PC-3 (cell line): Measurements from ENCODE around the gene CNDP1. TPM values are rescaled to one million over a fixed set of nuclear protein-coding genes. Genes with fewer than 3 reads are reported as not detected.

Source experiments
- ATAC-seq: fragments of 200-7000 bp; cut with Tn5 transposase; 2 replicates; pipeline ENCODE4 v1.9.1; 2020; ENCODE audit warnings: mild to moderate bottlenecking, moderate library complexity
- BruUV-seq: library from RNA; stranded (reverse); fragments of 400-500 nt; replicated peaks from 2 replicates; lab custom pipeline; 2021; lab: Mats Ljungman, UMichigan
- CTCF ChIA-PET: fragments of 300-600 bp; sonication (Branson Sonifier 250); formaldehyde crosslinking; loops from one replicate; lab custom pipeline; 2022; ENCODE audit warnings: antibody characterized with exemption; lab: Charles Lee
- POLR2A ChIA-PET: fragments of 300-600 bp; sonication (Branson Sonifier 250); formaldehyde crosslinking; loops from one replicate; lab custom pipeline; 2022; ENCODE audit warnings: antibody characterized with exemption; ENCODE audit not compliant: unreplicated experiment; lab: Charles Lee
- DNase-seq: peaks from one replicate; pipeline ENCODE4 v3.0.0-alpha.2; 2015
- H2AFZ ChIP-seq: fragments of 300-600 bp; sonication (generic); 2 replicates; pipeline ENCODE4 v1.6.0; 2016; ENCODE audit warnings: antibody characterized with exemption, low read length
- H3F3A ChIP-seq: fragments of 300-600 bp; sonication (generic); one replicate; pipeline ENCODE4 v1.6.0; 2017; ENCODE audit warnings: antibody characterized with exemption, low read length, control low read depth, mild to moderate bottlenecking; ENCODE audit not compliant: unreplicated experiment
- H3K27ac ChIP-seq: fragments of 300-600 bp; sonication (generic); 2 replicates; pipeline ENCODE4 v1.5.1; 2016; ENCODE audit warnings: mild to moderate bottlenecking, low read length
- H3K27me3 ChIP-seq: fragments of 300-600 bp; sonication (generic); 2 replicates; pipeline ENCODE4 v1.6.1; 2016; ENCODE audit warnings: low read length, mixed read lengths
- H3K36me3 ChIP-seq: fragments of 300-600 bp; sonication (generic); 2 replicates; pipeline ENCODE4 v1.6.1; 2016; ENCODE audit warnings: low read depth, mixed run types, low read length, mixed read lengths
- H3K4me1 ChIP-seq: fragments of 300-600 bp; sonication (generic); 2 replicates; pipeline ENCODE4 v1.5.1; 2016; ENCODE audit warnings: low read length; ENCODE audit not compliant: insufficient read depth
- H3K4me2 ChIP-seq: fragments of 300-600 bp; sonication (generic); 2 replicates; pipeline ENCODE4 v1.6.0; 2016; ENCODE audit warnings: low read length
- H3K4me3 ChIP-seq: fragments of 300-600 bp; sonication (generic); 2 replicates; pipeline ENCODE4 v1.5.1; 2016; ENCODE audit warnings: mild to moderate bottlenecking, low read length, mixed read lengths
- H3K79me2 ChIP-seq: fragments of 300-600 bp; sonication (generic); 2 replicates; pipeline ENCODE4 v1.6.1; 2017; ENCODE audit warnings: low read length, mixed read lengths
- H3K9ac ChIP-seq: fragments of 300-600 bp; sonication (generic); 2 replicates; pipeline ENCODE4 v1.6.0; 2016; ENCODE audit warnings: mild to moderate bottlenecking, low read length
- H3K9me2 ChIP-seq: fragments of 300-600 bp; sonication (generic); replicated peaks from 2 replicates; pipeline ENCODE4 v1.6.1; 2016; ENCODE audit warnings: mixed run types, low read length, mixed read lengths
- H3K9me3 ChIP-seq: fragments of 300-600 bp; sonication (generic); 2 replicates; pipeline ENCODE4 v1.6.1; 2016; ENCODE audit warnings: low read length, mixed read lengths
- H4K20me1 ChIP-seq: fragments of 300-600 bp; sonication (generic); 2 replicates; pipeline ENCODE4 v1.6.1; 2016; ENCODE audit warnings: low read length, mixed read lengths
- EZH2 ChIP-seq: fragments of 300-600 bp; sonication (generic); IDR thresholded peaks from one replicate; pipeline ENCODE4 v1.6.1; 2017; ENCODE audit warnings: antibody characterized with exemption, mild to moderate bottlenecking, low read length; ENCODE audit not compliant: unreplicated experiment
- EZH2phosphoT487 ChIP-seq: fragments of 300-600 bp; sonication (generic); IDR thresholded peaks from 2 replicates; pipeline ENCODE4 v1.6.1; 2018; ENCODE audit warnings: mild to moderate bottlenecking, antibody characterized with exemption, low read length, borderline replicate concordance
- intact Hi-C: fragments of 100-400 bp; cut with micrococcal nuclease; formaldehyde crosslinking; loops from 2 replicates; pipeline ENCODE4 v1.9.0; 2023
- total RNA-seq: library from RNA; depleted of rRNA; stranded (reverse); fragments of >200 nt; gene quantifications from 2 replicates; pipeline ENCODE4 v1.2.3, GENCODE V29; 2014
- TF ChIP-seq, protein P1 (sequence below): fragments of 300-600 bp; sonication (generic); conservative IDR thresholded peaks from 2 replicates; pipeline ENCODE4 v1.5.1; 2017; ENCODE audit warnings: antibody characterized with exemption, low read depth, mild to moderate bottlenecking, low read length

CNDP1 gene
- total RNA-seq, 1 experiment from 2014 or later, result not detected

- intact Hi-C loops, result no loop called here
- 0 out of 2 replicates have a peak, but pooled peaks cover 8% of the 10 kb centered on the region for H3K9me3 ChIP-seq
Measured at GRCh38 chr18:74528913-74529312, 5.4 kb upstream of the CNDP1 start.

DNA sequence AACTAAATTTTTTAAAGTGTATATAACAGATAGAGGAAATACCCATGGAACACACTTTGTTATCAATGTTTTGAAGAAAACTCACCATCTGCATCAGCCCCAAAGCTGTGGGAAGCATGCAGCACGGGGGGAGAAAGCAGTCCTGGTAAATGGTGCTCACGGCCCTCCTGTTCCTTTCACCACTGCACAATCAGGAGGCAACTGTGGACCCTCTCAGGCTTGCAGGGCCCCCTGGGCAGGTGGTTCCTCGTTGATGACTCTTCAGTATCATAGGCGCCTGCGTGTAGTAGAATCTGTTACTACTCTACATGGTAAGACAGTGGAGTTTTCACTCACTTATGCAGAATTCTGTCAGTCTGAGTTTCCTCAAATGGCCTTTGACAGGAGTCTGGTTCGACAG lies 4.9 kb upstream of the CNDP1 start:
- Histone ChIP-seq H3K4me1 (no peaks in the 10 kb centered on the region), H3K9ac (no peak overlapping the region), H3K27ac (no peak overlapping the region), H3K4me3 (no peak overlapping the region), H2AFZ (no peak overlapping the region), H4K20me1 (no peaks in the 10 kb centered on the region), H3K36me3 (no peaks in the 10 kb centered on the region), H3K9me3 (0 out of 2 replicates have a peak, but pooled peaks cover 8% of the 10 kb centered on the region), H3K79me2 (no peaks in the 10 kb centered on the region), H3K4me2 (no peak overlapping the region), H3K27me3 (peaks cover 20% of the 10 kb centered on the region), H3K9me2 (no peaks in the 10 kb centered on the region), H3F3A (no peaks in the 10 kb centered on the region)
- BruUV-seq, result no TSS peak
- no peak for TF ChIP-seq EZH2
- TF ChIP-seq EZH2phosphoT487, result no peak
- TF ChIP-seq, protein P1, sequence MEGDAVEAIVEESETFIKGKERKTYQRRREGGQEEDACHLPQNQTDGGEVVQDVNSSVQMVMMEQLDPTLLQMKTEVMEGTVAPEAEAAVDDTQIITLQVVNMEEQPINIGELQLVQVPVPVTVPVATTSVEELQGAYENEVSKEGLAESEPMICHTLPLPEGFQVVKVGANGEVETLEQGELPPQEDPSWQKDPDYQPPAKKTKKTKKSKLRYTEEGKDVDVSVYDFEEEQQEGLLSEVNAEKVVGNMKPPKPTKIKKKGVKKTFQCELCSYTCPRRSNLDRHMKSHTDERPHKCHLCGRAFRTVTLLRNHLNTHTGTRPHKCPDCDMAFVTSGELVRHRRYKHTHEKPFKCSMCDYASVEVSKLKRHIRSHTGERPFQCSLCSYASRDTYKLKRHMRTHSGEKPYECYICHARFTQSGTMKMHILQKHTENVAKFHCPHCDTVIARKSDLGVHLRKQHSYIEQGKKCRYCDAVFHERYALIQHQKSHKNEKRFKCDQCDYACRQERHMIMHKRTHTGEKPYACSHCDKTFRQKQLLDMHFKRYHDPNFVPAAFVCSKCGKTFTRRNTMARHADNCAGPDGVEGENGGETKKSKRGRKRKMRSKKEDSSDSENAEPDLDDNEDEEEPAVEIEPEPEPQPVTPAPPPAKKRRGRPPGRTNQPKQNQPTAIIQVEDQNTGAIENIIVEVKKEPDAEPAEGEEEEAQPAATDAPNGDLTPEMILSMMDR, result no peak
- no peak for ATAC-seq
- DNase-seq, result no peak
- ChIA-PET CTCF (no interaction called here), POLR2A (no interaction called here)
- intact Hi-C loops, result no loop called here

More at GRCh38 chr18:74528913-74529312, 5.4 kb upstream of the CNDP1 start:
- BruUV-seq, result no TSS peak
- Histone ChIP-seq H3K9ac (no peak overlapping the region), H3K9me2 (no peaks in the 10 kb centered on the region), H3F3A (no peaks in the 10 kb centered on the region), H4K20me1 (no peaks in the 10 kb centered on the region), H2AFZ (no peak overlapping the region), H3K4me2 (no peak overlapping the region), H3K36me3 (no peaks in the 10 kb centered on the region), H3K79me2 (no peaks in the 10 kb centered on the region), H3K4me1 (no peaks in the 10 kb centered on the region), H3K27me3 (peaks cover 16% of the 10 kb centered on the region), H3K27ac (no peak overlapping the region), H3K4me3 (no peak overlapping the region)
- ATAC-seq (no peak), DNase-seq (no peak)
- TF ChIP-seq, protein P1, result no peak
- TF ChIP-seq EZH2phosphoT487 (no peak), EZH2 (no peak)
- ChIA-PET POLR2A (no interaction called here), CTCF (no interaction called here)

- BruUV-seq, result no TSS peak
- Histone ChIP-seq H4K20me1 (no peaks in the 10 kb centered on the region), H3K4me2 (no peak overlapping the region), H3K9me3 (0 out of 2 replicates have a peak, but pooled peaks cover 8% of the 10 kb centered on the region), H3K36me3 (no peaks in the 10 kb centered on the region), H3K9me2 (no peaks in the 10 kb centered on the region), H2AFZ (no peak overlapping the region), H3K4me1 (no peaks in the 10 kb centered on the region), H3K79me2 (no peaks in the 10 kb centered on the region), H3K4me3 (no peak overlapping the region), H3F3A (no peaks in the 10 kb centered on the region), H3K27me3 (peaks cover 26% of the 10 kb centered on the region), H3K27ac (no peak overlapping the region), H3K9ac (no peak overlapping the region)
- TF ChIP-seq EZH2phosphoT487 (no peak), EZH2 (no peak)
- TF ChIP-seq, protein P1, result no peak
- POLR2A ChIA-PET, result no interaction called here
- DNase-seq (no peak), ATAC-seq (no peak)
- CTCF ChIA-PET, result no interaction called here
- intact Hi-C loops, result no loop called here
Measured at GRCh38 chr18:74529811-74530583, 4.3 kb upstream of the CNDP1 start.
